Thyroid gland (tissue), 4 donors: Measurements from ENCODE around the gene LIMCH1. TPM values are rescaled to one million over a fixed set of nuclear protein-coding genes. Genes with fewer than 3 reads are reported as not detected.

Experiments used
- DNase-seq, 2 donors: peaks; one replicate each; pipeline ENCODE4 v3.0.0-alpha.2; 2019
- H3K27ac ChIP-seq, 3 donors: fragments of 200-600 bp; sonication (generic); 1 replicate in 2 of 3; 2 replicates in 1 of 3; pipeline ENCODE4 v1.5.1; 2016 to 2019; ENCODE audit warnings: mild to moderate bottlenecking in 1 of 3, moderate library complexity in 1 of 3
- H3K27me3 ChIP-seq: fragments of 200-600 bp; sonication (generic); one replicate; pipeline ENCODE4 v1.5.1; 2019
- H3K36me3 ChIP-seq, 2 donors: fragments of 200-600 bp; sonication (generic); one replicate each; pipeline ENCODE4 v1.5.1; 2016 to 2019
- H3K4me1 ChIP-seq, 2 donors: fragments of 200-600 bp; sonication (generic); one replicate each; pipeline ENCODE4 v1.5.1; 2017 to 2019
- H3K4me3 ChIP-seq, 3 donors: fragments of 200-600 bp; sonication (generic); replicated peaks in 1 of 3; 1 replicate in 2 of 3; 2 replicates in 1 of 3; pipeline ENCODE4 v1.5.1; 2016; ENCODE audit warnings: mild to moderate bottlenecking in 1 of 3
- H3K9me3 ChIP-seq: fragments of 200-600 bp; sonication (generic); one replicate; pipeline ENCODE4 v1.5.1; 2017
- POLR2A ChIP-seq, 2 donors: fragments of 450-650 bp; IDR thresholded peaks; one replicate each; pipeline ENCODE4 v1.6.1; 2017; ENCODE audit warnings: antibody characterized with exemption in 2 of 2, mild to moderate bottlenecking in 2 of 2, moderate library complexity in 1 of 2
- WGBS, 2 donors: methylation state at CpG; one replicate each; pipeline ENCODE4 v1.1.5; 2017; 5-methylcytosine and 5-hydroxymethylcytosine counted together
- intact Hi-C: fragments of 100-400 bp; cut with DNase I; formaldehyde crosslinking; loops from one replicate; pipeline ENCODE4 v1.15.1; 2023
- total RNA-seq, 4 donors: library from RNA; depleted of rRNA; stranded (reverse); fragments of >200 nt; gene quantifications; one replicate each; pipeline ENCODE4 v1.2.3, GENCODE V29; 2016
- TF ChIP-seq, protein P1 (sequence below), 6 experiments: fragments of 200-600 bp in 3 of 6; fragments of 450-650 bp in 3 of 6; sonication (generic) in 3 of 6; IDR thresholded peaks; one replicate each; pipeline ENCODE4 v1.5.1; 2016 to 2019; ENCODE audit warnings: antibody characterized with exemption in 6 of 6, mild to moderate bottlenecking in 2 of 6, inconsistent platforms in 1 of 6, moderate library complexity in 1 of 6

The LIMCH1 gene
- total RNA-seq, 4 donors from 2014 or later: 136 to 267 (median 156) TPM

DNA sequence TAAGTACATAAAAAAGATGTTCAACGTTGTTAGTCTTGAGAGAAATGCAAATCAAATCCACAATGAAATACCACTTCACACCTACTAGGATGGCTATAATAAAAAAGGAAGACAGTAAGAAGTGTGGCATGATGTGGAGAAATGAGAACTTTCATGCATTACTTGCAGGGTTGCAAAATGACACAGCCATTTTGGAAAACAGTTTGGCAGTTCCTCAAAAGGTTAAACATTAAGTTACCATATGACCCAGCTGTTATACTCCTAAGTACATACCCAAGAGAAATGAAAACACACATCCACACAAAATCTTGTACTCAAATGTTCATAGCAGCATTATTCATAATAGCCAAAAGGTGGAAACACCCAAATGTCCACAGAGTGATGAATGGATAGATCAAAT, 25.8 kb upstream of the LIMCH1 start:
- intact Hi-C loops: no loop called here
- no peak overlapping the region for H3K27ac ChIP-seq
- DNase-seq: no peak
- peaks cover 17 to 22% of the 10 kb centered on the region in 2 donors for H3K4me1 ChIP-seq
- no peaks in the 10 kb centered on the region for H3K36me3 ChIP-seq
- no peaks in the 10 kb centered on the region for H3K9me3 ChIP-seq
- 93 to 100% methylated on average over 1 of the region's 1 CpG for WGBS, 2 donors
- H3K4me3 ChIP-seq: no peak overlapping the region
- TF ChIP-seq, protein P1, sequence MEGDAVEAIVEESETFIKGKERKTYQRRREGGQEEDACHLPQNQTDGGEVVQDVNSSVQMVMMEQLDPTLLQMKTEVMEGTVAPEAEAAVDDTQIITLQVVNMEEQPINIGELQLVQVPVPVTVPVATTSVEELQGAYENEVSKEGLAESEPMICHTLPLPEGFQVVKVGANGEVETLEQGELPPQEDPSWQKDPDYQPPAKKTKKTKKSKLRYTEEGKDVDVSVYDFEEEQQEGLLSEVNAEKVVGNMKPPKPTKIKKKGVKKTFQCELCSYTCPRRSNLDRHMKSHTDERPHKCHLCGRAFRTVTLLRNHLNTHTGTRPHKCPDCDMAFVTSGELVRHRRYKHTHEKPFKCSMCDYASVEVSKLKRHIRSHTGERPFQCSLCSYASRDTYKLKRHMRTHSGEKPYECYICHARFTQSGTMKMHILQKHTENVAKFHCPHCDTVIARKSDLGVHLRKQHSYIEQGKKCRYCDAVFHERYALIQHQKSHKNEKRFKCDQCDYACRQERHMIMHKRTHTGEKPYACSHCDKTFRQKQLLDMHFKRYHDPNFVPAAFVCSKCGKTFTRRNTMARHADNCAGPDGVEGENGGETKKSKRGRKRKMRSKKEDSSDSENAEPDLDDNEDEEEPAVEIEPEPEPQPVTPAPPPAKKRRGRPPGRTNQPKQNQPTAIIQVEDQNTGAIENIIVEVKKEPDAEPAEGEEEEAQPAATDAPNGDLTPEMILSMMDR (IDR thresholded peaks at IDR 0.05): no peak
- TF ChIP-seq POLR2A (IDR thresholded peaks at IDR 0.05): no peak
- H3K27me3 ChIP-seq: no peaks in the 10 kb centered on the region

DNA sequence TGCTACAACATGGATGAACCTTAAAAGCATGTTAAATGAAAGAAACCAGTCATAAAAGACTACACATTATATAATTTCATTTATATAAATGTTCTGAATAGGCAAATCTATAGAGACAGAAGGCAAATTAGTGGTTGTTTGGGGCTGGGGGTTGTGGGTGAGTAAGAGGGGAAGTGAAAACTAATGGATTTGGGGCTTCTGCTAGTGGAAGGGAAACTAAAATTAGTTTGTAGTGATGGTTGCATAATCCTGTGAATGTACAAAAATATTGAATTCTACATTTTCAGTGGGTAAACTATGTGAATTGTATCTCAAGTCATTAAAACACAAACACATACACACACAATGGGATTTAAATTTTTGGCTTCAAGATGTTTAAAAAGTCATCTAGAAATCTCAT, 25.4 kb upstream of the LIMCH1 start:
- no peak overlapping the region for H3K4me3 ChIP-seq
- H3K4me1 ChIP-seq: peaks cover 17 to 22% of the 10 kb centered on the region in 2 donors
- TF ChIP-seq POLR2A (IDR thresholded peaks at IDR 0.05): no peak
- TF ChIP-seq, protein P1 (IDR thresholded peaks at IDR 0.05): no peak
- no peaks in the 10 kb centered on the region for H3K9me3 ChIP-seq
- intact Hi-C loops: no loop called here
- no peaks in the 10 kb centered on the region for H3K27me3 ChIP-seq
- DNase-seq: no peak
- no peak overlapping the region for H3K27ac ChIP-seq
- no peaks in the 10 kb centered on the region for H3K36me3 ChIP-seq

DNA sequence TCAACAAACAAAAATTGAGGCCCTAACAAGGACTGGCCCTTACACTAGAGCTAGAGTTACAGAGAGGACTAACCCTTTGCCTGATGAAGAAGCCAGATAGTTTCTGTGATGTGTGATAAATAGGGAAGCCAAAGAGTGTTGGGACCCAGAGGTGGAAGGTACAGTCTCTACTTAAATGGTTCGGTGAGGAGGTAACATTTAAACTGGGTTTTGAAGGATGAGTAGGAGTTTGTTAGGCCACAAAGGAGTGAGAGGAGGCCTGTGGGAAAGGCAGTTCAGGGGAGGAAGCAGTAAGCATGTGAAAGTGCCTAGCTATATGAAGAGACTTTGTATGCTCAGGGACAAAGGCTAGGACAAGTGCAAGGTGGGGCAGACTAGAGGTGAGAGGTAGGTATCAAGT, 23.8 kb upstream of the LIMCH1 start:
- TF ChIP-seq POLR2A (IDR thresholded peaks at IDR 0.05): no peak
- TF ChIP-seq, protein P1 (IDR thresholded peaks at IDR 0.05): no peak
- H3K4me1 ChIP-seq: peaks cover 14 to 20% of the 10 kb centered on the region in 2 donors
- DNase-seq: no peak
- H3K27ac ChIP-seq: no peak overlapping the region
- 93 to 100% methylated on average over 1 of the region's 1 CpG for WGBS, 2 donors
- no peaks in the 10 kb centered on the region for H3K9me3 ChIP-seq
- no peak overlapping the region for H3K4me3 ChIP-seq
- no peaks in the 10 kb centered on the region for H3K36me3 ChIP-seq
- H3K27me3 ChIP-seq: no peaks in the 10 kb centered on the region
- intact Hi-C loops: no loop called here

DNA sequence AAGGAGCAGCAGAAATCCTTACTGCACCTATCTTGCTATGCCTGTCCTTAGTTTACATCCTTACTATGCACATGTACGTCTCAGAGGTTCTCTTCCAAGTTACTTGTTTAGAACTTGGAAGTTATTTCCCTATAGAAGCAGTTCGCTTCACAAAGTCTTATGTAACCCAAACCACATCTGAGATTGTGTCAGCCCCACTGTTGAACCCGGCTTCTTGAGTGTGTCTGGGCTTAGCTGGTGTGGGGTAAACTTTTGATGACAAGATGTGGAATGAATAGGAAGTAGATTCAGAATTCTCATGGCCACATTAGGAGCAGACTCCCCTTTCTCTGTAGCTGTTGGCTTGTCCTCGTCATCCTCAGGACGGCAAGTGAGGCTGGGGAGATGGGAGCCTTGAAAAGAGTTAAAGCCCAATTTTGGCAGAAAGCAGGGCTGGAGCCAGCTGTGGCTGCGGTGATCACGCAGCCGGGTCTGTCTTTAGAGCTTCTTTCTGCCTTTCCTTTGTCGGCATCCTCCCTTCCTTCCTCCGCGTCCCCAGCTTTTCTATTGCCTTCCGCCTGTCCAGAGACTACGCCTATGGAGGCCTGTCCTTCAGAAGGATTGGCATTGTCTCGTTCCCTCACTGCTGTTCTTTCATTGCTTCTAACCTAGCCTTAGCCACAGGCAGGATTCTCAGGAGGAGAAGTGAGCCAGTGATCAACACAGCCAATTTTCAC, 23.0 kb upstream of the LIMCH1 start:
- Histone ChIP-seq H3K27me3 (no peaks in the 10 kb centered on the region), H3K36me3 (no peaks in the 10 kb centered on the region), H3K4me1 (peaks cover 8 to 12% of the 10 kb centered on the region in 2 donors), H3K27ac (peak overlapping the region in 1 of 3 donors; percentile 32), H3K4me3 (no peak overlapping the region), H3K9me3 (no peaks in the 10 kb centered on the region)
- intact Hi-C loops: no loop called here
- TF ChIP-seq, protein P1 (IDR thresholded peaks at IDR 0.05): no peak
- TF ChIP-seq POLR2A (IDR thresholded peaks at IDR 0.05): no peak
- WGBS, 2 donors: 86 to 87% methylated on average over 14 of the region's 14 CpGs
- DNase-seq: no peak

DNA sequence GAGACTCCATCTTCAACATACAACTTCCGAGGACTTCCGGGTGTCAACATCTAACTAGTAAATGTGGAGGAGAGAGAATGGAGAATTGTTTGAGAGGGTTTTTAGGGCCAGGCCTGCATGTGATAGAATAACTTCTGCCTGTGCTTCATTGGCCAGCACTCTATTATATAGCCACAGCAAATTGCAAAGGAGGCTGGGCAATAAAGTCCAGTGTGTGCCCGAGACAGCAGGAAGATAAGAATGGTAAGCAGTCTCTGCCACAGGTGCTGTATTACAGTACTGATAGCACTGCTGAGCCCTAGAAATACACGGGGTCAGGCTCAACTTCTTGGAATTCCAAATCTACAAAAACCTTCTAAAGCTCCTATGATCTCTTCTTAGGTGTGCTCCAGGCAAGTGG, 20.8 kb upstream of the LIMCH1 start:
- DNase-seq: no peak
- H3K9me3 ChIP-seq: no peaks in the 10 kb centered on the region
- no peaks in the 10 kb centered on the region for H3K27me3 ChIP-seq
- peaks cover 9 to 17% of the 10 kb centered on the region in 2 donors for H3K4me1 ChIP-seq
- 91 to 94% methylated on average over 4 of the region's 4 CpGs for WGBS, 2 donors
- H3K36me3 ChIP-seq: no peaks in the 10 kb centered on the region
- intact Hi-C loops: no loop called here
- TF ChIP-seq, protein P1 (IDR thresholded peaks at IDR 0.05): no peak
- no peak for TF ChIP-seq POLR2A (IDR thresholded peaks at IDR 0.05)
- H3K27ac ChIP-seq: no peak overlapping the region
- no peak overlapping the region for H3K4me3 ChIP-seq
